Measurements from ENCODE around the gene CASP8. TPM values are rescaled to one million over a fixed set of nuclear protein-coding genes. Genes with fewer than 3 reads are reported as not detected.

The CASP8 gene
- total and polyA plus RNA-seq, 2 donors (not counting 3 experiments of a cell fraction or from before 2014, with no cell fraction given) = 5.3 to 5.8 TPM

DNA sequence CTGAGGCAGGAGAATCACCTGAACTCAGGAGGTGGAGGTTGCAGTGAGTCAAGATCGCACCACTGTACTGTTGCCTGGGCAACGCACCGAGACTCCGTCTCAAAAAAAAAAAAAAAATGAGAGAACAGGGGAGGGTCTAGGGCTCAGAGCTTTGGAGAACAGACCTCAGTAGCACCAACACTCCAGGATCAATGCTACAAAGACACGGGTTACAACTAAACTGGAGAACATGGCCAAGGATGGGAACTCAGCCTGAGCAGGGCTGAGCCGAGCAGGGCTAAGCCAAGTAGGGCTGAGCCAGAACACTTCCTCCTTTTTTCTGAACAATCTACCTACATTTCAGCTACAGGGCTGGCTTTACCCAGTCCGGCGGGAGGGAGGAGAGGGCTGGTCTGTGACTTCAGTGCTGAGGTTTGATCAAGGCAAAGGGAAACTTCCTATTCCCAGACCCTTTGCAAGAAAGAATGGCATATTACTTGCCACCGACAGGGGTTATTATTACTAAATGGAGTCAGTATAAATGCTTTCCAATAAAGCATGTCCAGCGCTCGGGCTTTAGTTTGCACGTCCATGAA lies 2.9 kb upstream of the CASP8 start:
- Histone ChIP-seq H3K36me3 (ENCODE audit: control insufficient read depth in 2 of 2, extremely low read depth in 1 of 2, insufficient read depth in 2 of 2, low read length in 2 of 2) (no peaks in the 10 kb centered on the region), H3K9me3 (replicated peaks; ENCODE audit: control insufficient read depth, insufficient read depth, low read length) (no peaks in the 10 kb centered on the region), H3K9me1 (replicated peaks; ENCODE audit: control insufficient read depth, extremely low read depth, insufficient read depth, low read length) (no peaks in the 10 kb centered on the region), H3K27ac (ENCODE audit: insufficient read depth, low read depth, low read length) (peak overlapping the region; percentile 98), H3K4me3 (replicated peaks in 1 of 3; ENCODE audit: insufficient read depth in 1 of 3, low read depth in 1 of 3, low read length in 3 of 3) (peak overlapping the region; percentile 43 to 80 (median 78)), H3K4me1 (ENCODE audit: control insufficient read depth, extremely low read depth, insufficient read depth, low read length) (peaks cover 30% of the 10 kb centered on the region), H2AFZ (ENCODE audit: low read depth, low read length) (peak overlapping the region; percentile 89), H4K20me1 (replicated peaks; ENCODE audit: control insufficient read depth, extremely low read depth, insufficient read depth, low read length) (no peaks in the 10 kb centered on the region), H3K9ac (replicated peaks; ENCODE audit: extremely low read depth, insufficient read depth, low read length) (peak overlapping the region; percentile 96), H3K4me2 (ENCODE audit: insufficient read depth, low read length) (peak overlapping the region; percentile 92), H3K79me2 (ENCODE audit: control insufficient read depth, insufficient read depth, low read length) (peaks cover 10% of the 10 kb centered on the region), H3K27me3 (ENCODE audit: control insufficient read depth in 2 of 2, insufficient read depth in 2 of 2, low read length in 2 of 2) (no peaks in the 10 kb centered on the region)
- ChIA-PET CTCF (interaction anchor here (0.6 to 1.2 kb wide), 3 partner anchors 15 to 176 kb away, joined by 3 read pairs; partner anchors contain the start of gene CASP10), POLR2A (no interaction called here)
- intact Hi-C loops (cut with micrococcal nuclease) (loop anchor here (5.0 kb wide), 3 partner anchors 105 to 440 kb away; partner anchors contain the start of gene MPP4), dilution Hi-C loops (cut with MboI; ENCODE audit: extremely low pct_ligation_motif_present, low sequenced_read_pairs) (no loop called here)
- TF ChIP-seq, protein P1, sequence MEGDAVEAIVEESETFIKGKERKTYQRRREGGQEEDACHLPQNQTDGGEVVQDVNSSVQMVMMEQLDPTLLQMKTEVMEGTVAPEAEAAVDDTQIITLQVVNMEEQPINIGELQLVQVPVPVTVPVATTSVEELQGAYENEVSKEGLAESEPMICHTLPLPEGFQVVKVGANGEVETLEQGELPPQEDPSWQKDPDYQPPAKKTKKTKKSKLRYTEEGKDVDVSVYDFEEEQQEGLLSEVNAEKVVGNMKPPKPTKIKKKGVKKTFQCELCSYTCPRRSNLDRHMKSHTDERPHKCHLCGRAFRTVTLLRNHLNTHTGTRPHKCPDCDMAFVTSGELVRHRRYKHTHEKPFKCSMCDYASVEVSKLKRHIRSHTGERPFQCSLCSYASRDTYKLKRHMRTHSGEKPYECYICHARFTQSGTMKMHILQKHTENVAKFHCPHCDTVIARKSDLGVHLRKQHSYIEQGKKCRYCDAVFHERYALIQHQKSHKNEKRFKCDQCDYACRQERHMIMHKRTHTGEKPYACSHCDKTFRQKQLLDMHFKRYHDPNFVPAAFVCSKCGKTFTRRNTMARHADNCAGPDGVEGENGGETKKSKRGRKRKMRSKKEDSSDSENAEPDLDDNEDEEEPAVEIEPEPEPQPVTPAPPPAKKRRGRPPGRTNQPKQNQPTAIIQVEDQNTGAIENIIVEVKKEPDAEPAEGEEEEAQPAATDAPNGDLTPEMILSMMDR (IDR thresholded peaks at IDR 0.05; ENCODE audit: extremely low read depth in 1 of 2, insufficient read depth in 1 of 2, low read depth in 1 of 2, low read length in 2 of 2) = no peak
- TF ChIP-seq, protein P2, sequence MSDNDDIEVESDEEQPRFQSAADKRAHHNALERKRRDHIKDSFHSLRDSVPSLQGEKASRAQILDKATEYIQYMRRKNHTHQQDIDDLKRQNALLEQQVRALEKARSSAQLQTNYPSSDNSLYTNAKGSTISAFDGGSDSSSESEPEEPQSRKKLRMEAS (IDR thresholded peaks at IDR 0.05; ENCODE audit: insufficient read depth, insufficient read length) = no peak
- TF ChIP-seq GATA2 (IDR thresholded peaks at IDR 0.05; ENCODE audit: insufficient read depth, insufficient read length, low read depth, low read length) (no peak), POLR2AphosphoS5 (IDR thresholded peaks at IDR 0.05; ENCODE audit: insufficient read depth, low read depth, low read length) (peak; percentile 40), POLR2A (IDR thresholded peaks at IDR 0.05; ENCODE audit: low read depth, low read length) (peak; percentile 48), MYC (IDR thresholded peaks at IDR 0.05; ENCODE audit: low read depth, low read length) (no peak), JUN (IDR thresholded peaks at IDR 0.05; ENCODE audit: borderline replicate concordance, insufficient read depth, insufficient read length, low read depth) (no peak), EZH2 (IDR thresholded peaks at IDR 0.05; ENCODE audit: borderline replicate concordance, low read depth, low read length, severe bottlenecking) (no peak), FOS (IDR thresholded peaks at IDR 0.05; ENCODE audit: borderline replicate concordance, insufficient read depth, low read length) (no peak)
- no TSS peak for BruUV-seq (replicated peaks)
- DNase-seq (ENCODE audit: low read depth, low spot score) (no peak), FAIRE-seq (no peak)
